NCI-H1436 (cell line): Measurements from ENCODE around the gene WFDC1.

Source experiments
- DNase-seq: peaks from one replicate; lab custom pipeline; 2025; lab: John Stamatoyannopoulos, UW

Gene WFDC1

DNA sequence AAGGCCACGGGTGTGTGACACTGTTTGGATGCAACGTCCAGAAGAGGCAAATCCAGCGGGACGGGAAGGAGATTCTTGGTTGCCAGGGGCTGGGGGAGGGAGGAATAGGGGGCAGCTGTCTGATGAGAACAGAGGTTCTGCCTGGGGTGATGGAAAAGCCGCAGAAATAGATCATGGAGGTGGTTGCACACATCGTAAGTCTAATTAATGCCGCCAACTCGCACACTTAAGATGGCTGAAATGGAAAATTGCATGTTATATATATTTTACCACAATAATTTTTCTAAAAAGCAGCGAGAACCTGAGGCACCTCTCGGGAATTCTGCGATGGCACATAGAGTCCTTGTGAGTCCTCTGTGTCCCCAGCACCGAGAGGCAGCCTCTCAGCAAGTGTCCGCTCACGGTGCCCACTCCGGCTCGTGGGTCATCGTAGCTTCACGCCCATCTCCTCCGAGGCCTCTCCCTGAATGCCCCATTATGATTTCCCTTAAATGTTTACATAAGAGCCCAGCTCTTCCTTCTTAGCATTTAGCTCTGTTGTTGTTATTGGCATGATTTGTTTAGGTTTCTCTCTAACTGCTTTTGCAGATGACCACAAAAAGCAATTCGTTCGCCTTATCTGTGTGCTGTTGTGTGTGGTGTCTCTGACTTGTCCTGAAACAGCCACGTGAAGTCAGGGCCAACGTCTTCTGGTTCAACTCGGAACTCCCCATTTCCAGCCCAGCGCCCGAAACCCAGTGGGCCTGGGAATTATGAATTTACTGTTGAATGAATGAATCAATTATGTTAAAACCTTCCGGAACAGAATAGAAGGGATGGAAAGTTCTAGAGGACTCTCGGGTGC lies 7.7 kb downstream of the WFDC1 start:
- no peak for DNase-seq

DNA sequence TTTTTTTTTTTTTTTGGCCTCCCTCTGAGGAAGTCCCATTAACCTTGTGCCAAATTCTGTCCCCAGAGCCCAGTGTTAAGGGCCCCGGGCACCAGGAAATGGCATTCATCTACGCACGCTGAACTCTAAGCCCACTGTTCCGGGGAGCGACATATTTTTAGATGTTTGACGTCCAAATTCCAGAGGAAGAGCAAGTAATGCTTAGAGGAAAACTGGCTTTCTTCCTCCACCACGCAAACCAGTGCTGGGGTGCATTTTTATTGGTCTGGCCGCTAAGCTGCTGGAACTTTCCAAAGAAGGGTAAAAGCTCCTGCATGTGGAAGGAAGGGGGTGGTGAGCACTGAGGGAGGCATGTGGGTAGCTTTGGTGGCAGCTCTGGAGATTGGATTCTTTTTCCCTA lies 8.3 kb downstream of the WFDC1 start:
- no peak for DNase-seq

DNA sequence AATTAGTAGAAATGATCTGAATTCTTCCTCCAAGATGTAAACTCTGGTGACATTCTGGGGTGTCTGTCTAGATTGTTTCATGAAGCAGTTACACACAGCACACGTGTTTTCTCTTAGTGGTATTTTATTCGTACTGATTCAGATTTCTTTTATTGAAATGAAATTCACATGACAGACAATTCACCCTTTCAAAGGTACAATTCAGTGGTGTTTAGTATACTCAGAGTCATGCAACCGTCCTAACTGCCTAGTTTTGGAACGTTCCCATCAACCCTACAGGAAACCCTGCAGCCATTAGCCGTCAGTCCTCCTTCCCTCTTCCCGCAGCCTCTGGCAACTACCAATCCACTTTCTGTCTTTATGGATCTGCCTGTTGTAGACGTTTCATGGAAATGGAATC lies 8.8 kb downstream of the WFDC1 start:
- no peak for DNase-seq

DNA sequence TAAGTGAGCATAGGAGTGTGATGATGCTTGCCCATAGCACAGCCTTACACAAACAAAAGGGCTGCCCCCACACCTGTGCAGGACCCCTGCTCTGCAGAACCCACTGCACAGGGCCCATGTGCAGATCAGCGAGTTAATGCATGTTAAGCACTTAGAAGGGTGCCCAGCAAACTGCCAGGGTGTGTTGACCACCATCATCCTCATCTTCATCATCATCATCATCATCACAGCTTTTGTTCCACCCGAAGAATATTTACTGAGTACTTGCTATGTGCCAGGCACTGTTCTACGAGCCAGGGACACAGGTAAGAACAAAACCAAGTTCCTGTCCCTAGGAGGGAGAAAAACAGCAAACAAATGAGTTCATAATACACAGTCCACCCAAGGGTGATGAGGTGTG lies 11.9 kb downstream of the WFDC1 start:
- DNase-seq: no peak

DNA sequence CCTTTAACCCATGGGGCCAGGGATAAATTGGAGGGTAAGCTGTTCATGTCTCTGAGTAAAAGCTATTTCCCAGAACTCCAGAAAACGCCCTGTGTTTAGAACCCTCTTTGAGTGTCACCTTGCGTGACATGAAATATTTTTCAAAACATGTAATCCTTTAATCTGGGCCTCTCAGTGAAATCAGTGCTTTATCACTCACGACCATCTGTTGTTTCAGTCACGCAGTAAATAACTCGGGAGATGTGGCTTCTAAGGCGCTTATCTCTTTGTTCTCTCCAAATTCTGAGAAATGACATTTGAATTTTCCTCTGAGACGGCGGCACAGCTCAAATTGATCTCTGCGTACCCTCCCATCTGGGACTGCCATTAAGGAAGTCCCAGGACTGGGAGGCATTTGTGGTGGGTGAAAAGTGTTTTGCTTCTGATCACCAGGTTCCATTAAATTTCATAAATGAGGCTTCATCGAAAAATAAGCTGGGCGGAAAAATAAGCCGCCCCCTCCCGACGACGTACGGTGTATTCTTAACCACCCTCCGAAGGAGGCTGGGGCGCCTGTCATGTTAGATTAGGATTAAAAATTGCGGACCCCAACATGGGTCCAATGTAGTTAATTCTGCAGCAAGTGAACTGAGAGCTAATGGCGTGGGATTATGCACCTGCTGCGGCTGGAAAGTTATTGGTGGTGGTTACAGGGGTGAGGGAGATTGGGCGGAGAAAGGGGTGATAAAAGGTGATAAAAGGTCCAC lies 12.7 kb downstream of the WFDC1 start:
- DNase-seq: no peak

DNA sequence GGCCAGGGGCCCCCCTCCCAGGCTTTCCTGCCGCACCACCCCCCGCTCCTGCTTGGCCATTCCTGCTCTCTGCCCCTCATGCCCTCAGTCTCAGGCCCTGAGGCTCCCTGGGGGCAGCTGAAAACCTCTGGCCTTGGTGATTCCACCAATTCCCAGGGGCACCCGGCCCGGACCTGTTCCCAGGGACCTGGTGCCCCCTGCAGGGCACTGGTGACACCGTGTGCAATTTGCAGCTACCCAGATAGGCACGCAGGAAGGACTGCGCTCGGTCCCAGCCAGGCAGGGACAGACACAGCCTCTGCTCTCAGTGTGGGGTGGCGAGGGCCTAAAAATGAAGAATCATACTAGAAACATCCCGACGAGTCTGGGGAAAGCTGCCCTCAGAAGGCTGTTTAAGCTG lies 13.4 kb downstream of the WFDC1 start:
- peak; percentile 42 for DNase-seq

DNA sequence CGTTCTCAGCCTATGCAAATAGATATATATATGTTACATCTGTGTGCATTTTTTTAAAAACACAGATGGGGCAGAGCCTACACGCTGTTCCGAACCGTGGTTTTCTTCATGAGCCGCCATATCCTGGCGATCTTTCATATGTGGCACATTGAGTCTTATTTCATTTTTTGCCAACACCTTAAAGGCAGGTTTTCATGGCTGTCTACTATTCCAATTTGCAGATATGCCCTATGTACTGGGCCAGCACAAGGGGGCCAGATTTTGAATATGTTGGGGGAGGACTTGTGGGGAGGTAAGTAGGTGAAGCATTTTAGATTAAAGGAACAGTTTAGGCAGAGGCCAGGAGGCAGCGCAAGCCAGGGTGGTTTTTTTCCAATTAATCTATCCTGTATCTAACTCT lies 16.0 kb downstream of the WFDC1 start:
- DNase-seq: no peak

DNA sequence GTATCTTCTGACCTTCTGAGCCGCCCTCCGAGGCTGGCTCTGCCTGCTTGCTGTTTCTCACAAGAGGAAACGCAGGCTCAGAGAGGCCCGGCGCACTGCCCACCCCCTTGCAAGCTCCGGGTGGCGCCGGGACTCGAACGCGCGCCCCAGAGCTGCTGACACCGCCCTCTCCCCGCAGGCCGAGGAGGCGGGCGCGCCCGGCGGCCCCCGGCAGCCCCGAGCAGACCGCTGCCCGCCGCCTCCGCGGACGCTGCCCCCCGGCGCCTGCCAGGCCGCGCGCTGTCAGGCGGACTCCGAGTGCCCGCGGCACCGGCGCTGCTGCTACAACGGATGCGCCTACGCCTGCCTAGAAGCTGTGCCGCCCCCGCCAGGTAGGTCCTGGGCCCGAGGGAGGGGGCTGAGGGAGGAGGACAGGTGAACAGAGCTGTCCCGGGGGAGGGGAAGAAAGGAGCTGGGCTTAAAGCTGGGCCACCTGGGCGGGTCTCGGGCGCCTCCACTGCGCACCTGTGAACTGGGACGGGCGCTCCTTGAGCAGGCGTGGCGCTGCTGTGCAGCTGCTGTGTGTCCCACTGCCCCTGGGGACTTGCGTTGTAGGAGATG lies 18.2 kb downstream of the WFDC1 start:
- peak; percentile 69 for DNase-seq

DNA sequence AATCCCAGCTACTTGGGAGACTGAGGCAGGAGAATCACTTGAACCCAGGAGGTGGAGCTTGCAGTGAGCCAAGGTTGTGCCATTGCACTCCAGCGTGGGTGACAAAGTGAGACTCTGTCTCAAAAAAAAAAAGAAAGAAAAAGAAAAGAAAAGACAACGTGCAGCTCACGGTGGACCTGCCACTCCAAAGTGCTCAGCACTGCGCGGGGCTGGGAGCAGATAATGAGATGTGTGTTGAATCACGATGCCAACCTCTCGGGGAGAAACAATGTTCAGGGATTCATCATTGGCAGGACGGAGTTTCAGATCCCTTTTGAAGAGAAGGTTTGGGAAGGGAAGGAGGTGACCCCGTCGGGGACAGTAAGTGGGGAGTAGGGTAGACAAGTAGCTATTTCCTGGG lies 19.2 kb downstream of the WFDC1 start:
- DNase-seq: no peak

DNA sequence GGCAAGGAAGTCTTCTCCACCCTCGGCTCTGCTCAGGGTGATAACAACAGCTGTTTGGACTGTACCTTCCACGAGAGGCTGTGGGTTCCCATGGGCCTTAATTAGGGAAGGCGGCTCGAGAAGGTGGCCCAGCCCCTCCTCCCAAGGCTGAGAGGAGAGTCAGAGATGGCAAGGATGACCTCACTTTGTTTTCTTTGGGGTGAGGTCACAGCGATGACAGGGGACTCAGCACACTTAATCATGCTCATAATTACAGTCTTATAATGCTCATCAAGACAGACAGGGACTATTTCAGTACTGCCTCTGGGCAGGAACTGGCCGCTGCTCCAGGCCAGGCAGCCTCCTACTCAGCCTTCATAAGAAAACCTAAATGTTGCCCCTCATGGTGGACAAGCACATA lies 19.7 kb downstream of the WFDC1 start:
- DNase-seq: no peak

DNA sequence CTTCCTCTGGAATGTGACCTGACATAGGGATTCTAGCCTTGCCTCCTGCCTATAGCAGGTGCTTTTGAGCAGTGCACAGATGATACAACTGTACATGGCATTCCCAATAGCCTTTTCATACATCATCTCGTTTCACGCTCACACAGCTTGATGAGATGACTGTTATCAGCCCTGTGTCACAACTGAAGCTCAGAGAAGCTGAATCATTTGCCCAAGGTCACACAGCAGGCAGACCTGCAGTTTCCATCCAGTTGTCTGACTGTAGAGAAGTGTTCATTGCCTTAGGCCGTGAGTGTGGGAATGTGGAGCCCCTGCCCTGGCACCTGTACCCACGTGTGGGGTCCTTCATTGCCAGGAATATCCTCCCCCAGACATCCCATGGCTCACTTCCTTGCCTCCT lies 20.1 kb downstream of the WFDC1 start:
- no peak for DNase-seq

DNA sequence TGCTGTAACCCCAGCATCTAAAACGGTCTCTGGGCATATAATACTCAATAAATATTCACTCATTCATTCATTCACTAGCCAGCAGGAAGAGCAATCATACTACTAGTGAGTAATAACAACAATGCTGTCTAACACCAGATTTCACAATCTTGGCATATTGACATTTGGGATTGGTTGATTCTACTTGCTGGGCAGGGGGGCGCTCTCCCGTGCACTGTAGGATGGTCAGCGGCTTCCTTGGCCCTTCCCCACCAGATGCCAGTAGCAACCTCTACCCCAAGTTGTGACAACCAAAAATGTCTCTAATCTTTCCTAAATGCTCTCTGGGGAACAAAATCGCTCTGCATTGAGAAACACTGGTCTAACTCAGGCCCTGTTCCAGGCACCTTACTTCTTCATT lies 20.7 kb downstream of the WFDC1 start:
- no peak for DNase-seq

DNA sequence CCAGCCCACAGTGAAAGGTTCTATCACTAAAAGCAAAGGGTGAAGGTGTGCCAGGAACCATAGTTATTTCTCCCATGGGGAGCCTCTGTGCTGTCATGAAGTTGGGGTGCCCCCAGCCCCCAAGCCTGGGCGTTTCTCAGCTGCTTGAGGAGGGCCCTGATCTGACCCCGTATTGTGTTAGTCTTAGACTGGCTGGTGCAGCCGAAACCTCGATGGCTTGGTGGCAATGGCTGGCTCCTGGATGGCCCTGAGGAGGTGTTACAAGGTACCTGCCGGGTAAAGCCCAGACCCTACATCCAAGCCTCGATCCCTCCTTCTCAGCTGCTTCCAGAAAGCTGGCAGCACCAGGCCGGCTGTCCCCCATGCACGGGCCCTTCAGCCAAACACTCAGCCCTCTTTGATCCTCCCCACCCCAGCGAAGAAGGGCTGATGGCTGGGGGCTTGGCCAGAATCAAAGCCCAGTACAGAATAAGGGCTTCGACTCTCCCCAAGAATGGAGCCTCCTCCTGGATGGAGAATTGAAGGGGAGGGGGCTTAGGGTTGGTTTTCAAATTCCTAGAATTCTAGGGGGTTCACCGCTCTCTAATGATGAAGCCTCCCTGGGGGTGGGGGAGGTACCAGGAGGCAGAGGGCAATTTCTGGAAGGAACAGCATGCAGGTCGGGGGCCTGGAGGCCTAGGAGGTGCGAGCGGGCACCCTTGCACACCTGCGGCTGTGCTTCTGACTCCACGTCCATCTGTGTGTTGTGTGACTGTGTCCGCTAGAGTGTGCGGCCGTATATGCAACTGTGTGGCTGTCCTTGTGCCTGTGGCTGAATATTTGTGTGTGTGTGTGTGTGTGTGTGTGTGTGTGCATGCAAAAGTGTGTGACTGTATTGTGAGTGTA lies 23.7 kb downstream of the WFDC1 start:
- DNase-seq: no peak

DNA sequence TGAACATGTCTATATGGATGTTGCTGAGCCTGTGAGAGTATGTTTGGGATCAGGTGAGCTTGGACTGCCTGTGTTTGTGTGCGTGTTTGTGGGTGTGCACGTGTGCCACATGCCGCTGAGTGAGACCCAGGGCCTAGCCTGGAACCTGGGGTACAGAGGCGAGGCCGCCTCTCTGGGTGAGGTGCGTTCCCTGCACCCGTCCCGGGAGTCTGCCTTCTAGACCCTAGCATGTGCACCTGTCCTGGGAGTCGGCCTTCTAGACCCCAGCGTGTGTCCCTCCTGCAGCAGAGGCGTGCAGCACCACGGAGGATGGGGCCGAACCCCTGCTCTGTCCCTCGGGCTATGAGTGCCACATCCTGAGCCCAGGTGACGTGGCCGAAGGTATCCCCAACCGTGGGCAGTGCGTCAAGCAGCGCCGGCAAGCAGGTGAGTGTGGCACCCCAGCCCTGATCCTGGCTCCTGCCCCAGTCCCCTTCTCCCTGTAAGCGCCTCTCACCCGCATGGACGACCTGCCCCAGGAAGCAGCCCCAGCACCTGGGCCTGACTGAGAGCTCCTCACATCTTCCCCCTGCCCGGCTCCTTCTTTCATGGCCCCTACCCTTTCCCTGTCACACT lies 24.6 kb downstream of the WFDC1 start:
- no peak for DNase-seq

DNA sequence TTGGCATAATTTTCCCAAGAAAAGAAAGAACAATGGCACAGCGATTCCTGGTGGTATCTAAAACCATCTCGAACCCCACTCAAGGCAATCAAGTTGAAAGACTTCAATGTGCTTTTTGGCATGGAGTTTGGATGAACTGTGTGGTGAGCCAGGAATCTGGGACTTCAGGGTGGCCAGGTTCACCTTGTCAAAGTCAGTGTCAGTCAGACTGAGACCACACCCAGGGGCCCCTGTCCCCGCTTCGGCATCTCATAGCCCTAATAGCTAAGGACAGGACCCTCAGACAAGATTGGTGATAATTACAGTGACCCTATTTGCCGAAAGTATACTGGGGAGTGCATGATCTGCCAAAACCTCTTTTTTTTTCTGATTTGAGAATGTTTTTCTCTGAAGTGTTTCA lies 25.8 kb downstream of the WFDC1 start:
- DNase-seq: no peak

DNA sequence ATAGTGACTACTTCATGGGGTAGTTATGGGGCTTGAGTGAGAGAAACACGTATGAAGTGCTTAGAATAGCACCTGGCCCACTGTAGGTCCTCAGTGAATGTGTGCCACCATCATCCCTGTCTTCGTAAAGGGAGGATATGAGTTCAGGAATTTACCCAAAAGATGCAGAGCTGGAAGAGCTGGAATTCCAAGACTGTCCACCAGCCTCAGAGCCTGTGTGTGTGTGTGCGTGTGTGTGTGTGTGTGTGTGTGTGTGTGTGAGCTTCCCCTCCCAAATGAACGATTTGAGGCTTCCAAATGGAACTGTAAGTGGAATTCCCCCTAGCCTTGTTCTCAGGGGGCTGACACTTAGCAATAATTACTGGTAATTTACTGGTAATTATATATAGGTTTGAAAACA lies 27.3 kb downstream of the WFDC1 start:
- no peak for DNase-seq

DNA sequence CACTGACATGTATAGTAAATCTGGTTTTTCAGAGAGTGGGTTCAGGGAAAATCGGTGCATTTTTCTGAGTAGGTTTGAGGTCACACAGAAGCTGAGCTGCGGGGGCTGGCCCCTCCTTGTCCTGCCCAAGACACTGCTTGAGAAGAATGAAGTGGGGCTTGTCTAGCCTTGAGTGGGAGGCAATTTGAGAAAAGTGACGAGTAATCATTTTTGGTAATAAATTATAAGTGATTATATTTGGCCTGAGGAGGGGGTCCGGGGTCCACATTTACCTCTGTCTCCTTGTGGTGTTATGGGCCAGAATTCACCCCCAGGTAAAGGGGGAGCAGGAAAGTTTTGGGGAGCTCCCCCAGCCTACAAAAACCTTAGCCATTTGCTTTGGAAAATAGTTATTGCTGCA lies 28.1 kb downstream of the WFDC1 start:
- DNase-seq: no peak

DNA sequence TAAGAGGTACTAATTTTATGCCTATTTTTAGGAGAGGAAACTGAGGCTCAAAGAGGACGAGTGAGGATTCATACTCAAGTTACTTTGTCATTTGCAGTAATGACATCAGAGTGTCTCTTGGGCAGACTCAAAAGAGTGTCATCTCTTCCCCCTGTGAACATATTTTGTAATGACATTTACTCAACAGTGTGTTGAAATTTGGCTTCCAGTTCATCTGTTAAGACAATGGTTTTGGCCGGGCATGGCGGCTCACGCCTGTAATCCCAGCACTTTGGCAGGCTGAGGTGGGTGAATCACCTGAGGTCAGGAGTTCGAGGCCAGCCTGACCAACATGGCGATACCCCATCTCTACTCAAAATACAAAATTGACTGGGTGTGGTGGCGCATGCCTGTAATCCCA lies 28.9 kb downstream of the WFDC1 start:
- DNase-seq: no peak

DNA sequence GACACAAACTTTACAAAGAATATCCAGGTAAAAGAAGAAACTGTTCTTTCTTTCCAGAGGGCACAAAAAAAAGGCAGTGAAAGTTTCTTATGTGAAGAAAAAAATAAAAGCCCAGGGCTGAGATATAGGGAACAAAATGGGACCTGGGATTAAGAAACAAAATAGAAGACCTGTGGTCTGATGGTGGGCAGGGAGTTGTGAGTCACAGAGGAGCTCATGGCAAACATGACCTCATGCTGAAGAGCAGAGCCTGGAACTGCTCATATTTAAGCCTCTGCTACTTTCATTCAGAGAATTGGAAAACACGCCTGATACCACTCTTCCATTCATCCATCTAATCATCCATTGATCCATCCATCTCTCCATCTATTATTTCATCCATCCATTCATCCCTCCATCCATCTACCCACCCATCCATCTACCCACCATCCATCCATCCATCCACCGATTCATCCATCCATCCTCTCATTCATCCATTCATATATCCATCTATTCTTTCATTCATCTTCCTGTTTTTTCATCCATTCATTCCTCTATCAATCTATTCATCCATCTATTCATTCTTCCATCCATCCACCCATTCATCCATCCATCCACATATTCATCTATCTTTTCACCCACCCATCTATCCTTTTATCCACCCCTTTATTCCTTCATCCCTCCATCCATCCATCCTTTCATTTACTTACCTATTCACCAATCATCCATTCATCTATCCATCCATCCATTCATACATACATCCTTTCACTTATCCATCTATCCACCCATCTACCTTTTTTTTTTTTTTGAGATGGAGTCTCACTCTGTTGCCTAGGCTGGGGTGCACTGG lies 30.0 kb downstream of the WFDC1 start:
- DNase-seq: no peak

DNA sequence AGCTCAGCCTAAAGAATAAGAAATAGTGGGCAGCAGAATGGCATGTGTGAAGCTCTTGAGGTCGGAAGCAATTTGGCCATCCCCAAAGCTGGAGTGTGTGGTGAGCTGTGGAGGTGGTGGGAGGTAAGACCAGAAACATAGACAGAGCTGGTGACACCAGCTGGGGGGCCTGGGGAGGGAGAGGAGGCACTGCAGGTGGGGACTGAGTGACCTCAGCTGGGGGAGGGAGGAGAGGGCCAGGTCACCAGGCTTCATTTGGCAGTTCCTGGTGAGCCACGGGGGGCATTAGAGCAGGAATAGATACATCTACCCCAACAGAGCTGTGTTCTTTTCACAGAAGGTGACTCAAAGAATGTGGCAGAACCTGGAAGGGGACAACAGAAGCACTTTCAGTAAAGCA lies 31.9 kb downstream of the WFDC1 start:
- DNase-seq: no peak
